Peyer's patch (tissue), 4 donors: ENCODE measurements around the gene CDHR2.
"Not testable (repeated sequence)": the region's sequence is repeated elsewhere in the genome, so short reads cannot be mapped to it uniquely, and the experiment has no call there.

Experiments
- POLR2A ChIP-seq, 2 donors: fragments of 450-650 bp; IDR thresholded peaks; one replicate each; pipeline ENCODE4 v1.5.1; 2017; ENCODE audit warnings: antibody characterized with exemption in 2 of 2, mild to moderate bottlenecking in 2 of 2, moderate library complexity in 2 of 2
- TF ChIP-seq, protein P1 (sequence below), 6 experiments: fragments of 450-650 bp in 4 of 6; fragments of 200-600 bp in 2 of 6; sonication (generic) in 1 of 6; IDR thresholded peaks; one replicate each; pipeline ENCODE4 v1.5.1; 2017 to 2019; ENCODE audit warnings: antibody characterized with exemption in 6 of 6, mild to moderate bottlenecking in 3 of 6, moderate library complexity in 1 of 6

DNA sequence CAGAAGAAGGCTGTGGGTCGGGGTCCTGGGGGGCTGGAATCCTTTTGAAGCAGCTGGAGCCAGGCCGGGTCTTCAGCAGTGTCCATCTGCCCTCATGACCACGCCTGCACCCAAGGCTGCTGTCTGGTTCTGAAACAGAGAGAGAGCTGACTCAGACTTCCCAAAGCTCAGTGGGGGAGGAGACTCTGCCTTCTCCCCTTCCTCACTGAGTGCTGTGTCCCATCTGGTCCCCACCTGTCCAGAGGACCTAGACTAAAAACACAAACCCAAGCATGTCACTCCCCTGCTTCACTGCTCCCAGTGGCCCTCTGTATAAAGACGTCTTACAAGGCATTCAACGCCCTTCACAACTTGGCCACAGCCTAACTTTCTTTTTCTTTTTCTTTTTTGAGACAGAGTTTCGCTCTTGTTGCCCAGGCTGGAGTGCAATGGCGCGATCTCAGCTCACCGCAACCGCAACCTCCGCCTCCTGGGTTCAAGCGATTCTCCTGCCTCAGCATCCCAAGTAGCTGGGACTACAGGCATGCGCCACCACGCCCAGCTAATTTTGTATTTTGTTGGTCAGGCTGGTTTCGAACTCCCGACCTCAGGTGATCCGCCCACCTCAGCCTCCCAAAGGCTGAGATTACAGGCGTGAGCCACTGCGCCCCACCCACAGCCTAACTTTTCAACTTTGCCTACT, 50.7 kb downstream of the CDHR2 start:
- TF ChIP-seq POLR2A (IDR thresholded peaks at IDR 0.05): not testable (repeated sequence)
- TF ChIP-seq, protein P1, sequence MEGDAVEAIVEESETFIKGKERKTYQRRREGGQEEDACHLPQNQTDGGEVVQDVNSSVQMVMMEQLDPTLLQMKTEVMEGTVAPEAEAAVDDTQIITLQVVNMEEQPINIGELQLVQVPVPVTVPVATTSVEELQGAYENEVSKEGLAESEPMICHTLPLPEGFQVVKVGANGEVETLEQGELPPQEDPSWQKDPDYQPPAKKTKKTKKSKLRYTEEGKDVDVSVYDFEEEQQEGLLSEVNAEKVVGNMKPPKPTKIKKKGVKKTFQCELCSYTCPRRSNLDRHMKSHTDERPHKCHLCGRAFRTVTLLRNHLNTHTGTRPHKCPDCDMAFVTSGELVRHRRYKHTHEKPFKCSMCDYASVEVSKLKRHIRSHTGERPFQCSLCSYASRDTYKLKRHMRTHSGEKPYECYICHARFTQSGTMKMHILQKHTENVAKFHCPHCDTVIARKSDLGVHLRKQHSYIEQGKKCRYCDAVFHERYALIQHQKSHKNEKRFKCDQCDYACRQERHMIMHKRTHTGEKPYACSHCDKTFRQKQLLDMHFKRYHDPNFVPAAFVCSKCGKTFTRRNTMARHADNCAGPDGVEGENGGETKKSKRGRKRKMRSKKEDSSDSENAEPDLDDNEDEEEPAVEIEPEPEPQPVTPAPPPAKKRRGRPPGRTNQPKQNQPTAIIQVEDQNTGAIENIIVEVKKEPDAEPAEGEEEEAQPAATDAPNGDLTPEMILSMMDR (IDR thresholded peaks at IDR 0.05): not testable (repeated sequence)
